IMR-90 (cell line): ENCODE data around the gene SEPTIN2. TPM values are rescaled to one million over a fixed set of nuclear protein-coding genes. Genes with fewer than 3 reads are reported as not detected.

Experiments used
- ATAC-seq: fragments of 200-7000 bp; cut with Tn5 transposase; 2 replicates; pipeline ENCODE4 v1.9.1; 2020; ENCODE audit warnings: low read depth, mild to moderate bottlenecking, moderate library complexity
- BruUV-seq: library from RNA; stranded (reverse); fragments of 400-500 nt; replicated peaks from 2 replicates; lab custom pipeline; 2021; lab: Mats Ljungman, UMichigan
- CTCF ChIA-PET: fragments of 300-600 bp; formaldehyde crosslinking; extraction: SDS; loops from one replicate; lab custom pipeline; 2021; ENCODE audit warnings: antibody characterized with exemption; lab: Yijun Ruan, JAX
- POLR2A ChIA-PET: fragments of 300-600 bp; sonication (Branson Sonifier 250); formaldehyde crosslinking; loops from one replicate; lab custom pipeline; 2022; ENCODE audit warnings: antibody characterized with exemption; ENCODE audit not compliant: unreplicated experiment; lab: Charles Lee
- DNase-seq: peaks from one replicate; pipeline ENCODE4 v3.0.0; 2013
- H2AFZ ChIP-seq: replicated peaks from 2 replicates; pipeline ENCODE3; 2013; ENCODE audit warnings: low read length, mild to moderate bottlenecking; ENCODE audit not compliant: poor library complexity
- H2AK5ac ChIP-seq: 2 replicates; pipeline ENCODE4 v1.6.1; 2013; ENCODE audit warnings: low read depth, low read length, inconsistent platforms
- H2AK9ac ChIP-seq: replicated peaks from 2 replicates; pipeline ENCODE3; 2013; ENCODE audit warnings: mild to moderate bottlenecking, low read depth, low read length, moderate library complexity; ENCODE audit not compliant: poor library complexity
- H2BK120ac ChIP-seq: 2 replicates; pipeline ENCODE4 v1.6.1; 2013; ENCODE audit warnings: low read depth, low read length, inconsistent platforms
- H2BK15ac ChIP-seq: 3 replicates; pipeline ENCODE4 v1.6.1; 2013; ENCODE audit warnings: low read depth, low read length, inconsistent platforms
- H2BK20ac ChIP-seq: 2 replicates; pipeline ENCODE4 v1.6.1; 2013; ENCODE audit warnings: low read depth, mild to moderate bottlenecking, inconsistent platforms, low read length, moderate library complexity
- H2BK5ac ChIP-seq: 2 replicates; pipeline ENCODE4 v1.6.1; 2013; ENCODE audit warnings: mild to moderate bottlenecking, low read depth, low read length, inconsistent platforms; ENCODE audit not compliant: poor library complexity, severe bottlenecking
- H3K14ac ChIP-seq: replicated peaks from 2 replicates; pipeline ENCODE4 v1.6.1; 2013; ENCODE audit warnings: low read depth, low read length, inconsistent platforms
- H3K18ac ChIP-seq: 2 replicates; pipeline ENCODE4 v1.6.1; 2013; ENCODE audit warnings: low read depth, low read length, control low read depth
- H3K23ac ChIP-seq: 2 replicates; pipeline ENCODE4 v1.6.1; 2013; ENCODE audit warnings: low read depth, low read length, inconsistent platforms
- H3K27ac ChIP-seq: 2 replicates; pipeline ENCODE4 v1.5.1; 2013; ENCODE audit warnings: mild to moderate bottlenecking, control low read depth, low read length; ENCODE audit not compliant: insufficient read depth
- H3K27me3 ChIP-seq: 2 replicates; pipeline ENCODE4 v1.6.1; 2013; ENCODE audit warnings: low read length; ENCODE audit not compliant: control insufficient read depth, insufficient read depth
- H3K36me3 ChIP-seq: 2 replicates; pipeline ENCODE4 v1.6.1; 2013; ENCODE audit warnings: low read length, mixed read lengths; ENCODE audit not compliant: control insufficient read depth, insufficient read depth
- H3K4ac ChIP-seq: 2 replicates; pipeline ENCODE4 v1.6.1; 2013; ENCODE audit warnings: low read depth, low read length, inconsistent platforms
- H3K4me1 ChIP-seq: 2 replicates; pipeline ENCODE4 v1.6.1; 2013; ENCODE audit warnings: low read length, mixed read lengths; ENCODE audit not compliant: control insufficient read depth, insufficient read depth
- H3K4me2 ChIP-seq: 2 replicates; pipeline ENCODE4 v1.6.1; 2013; ENCODE audit warnings: low read depth, mild to moderate bottlenecking, control low read depth, low read length, moderate library complexity
- H3K4me3 ChIP-seq: 2 replicates; pipeline ENCODE4 v1.5.1; 2013; ENCODE audit warnings: low read depth, mild to moderate bottlenecking, control low read depth, low read length, moderate library complexity; ENCODE audit not compliant: insufficient read depth
- H3K56ac ChIP-seq: 2 replicates; pipeline ENCODE4 v1.6.1; 2013; ENCODE audit warnings: low read length, inconsistent platforms; ENCODE audit not compliant: insufficient read depth; ENCODE audit errors: extremely low read depth
- H3K79me1 ChIP-seq, 2 experiments: 2 replicates each; pipeline ENCODE4 v1.6.1; 2013; ENCODE audit warnings: low read length in 2 of 2, inconsistent platforms in 1 of 2, low read depth in 1 of 2
- H3K9ac ChIP-seq: 2 replicates; pipeline ENCODE4 v1.6.1; 2013; ENCODE audit warnings: low read depth, low read length, control low read depth
- H3K9me1 ChIP-seq: 2 replicates; pipeline ENCODE4 v1.6.1; 2013; ENCODE audit warnings: low read length, inconsistent platforms; ENCODE audit not compliant: insufficient read depth
- H3K9me3 ChIP-seq: 2 replicates; pipeline ENCODE4 v1.6.1; 2013; ENCODE audit warnings: low read length; ENCODE audit not compliant: control insufficient read depth, insufficient read depth
- H4K20me1 ChIP-seq: 2 replicates; pipeline ENCODE4 v1.6.1; 2013; ENCODE audit warnings: low read length, inconsistent platforms; ENCODE audit not compliant: insufficient read depth
- H4K5ac ChIP-seq: 2 replicates; pipeline ENCODE4 v1.6.1; 2013; ENCODE audit warnings: mild to moderate bottlenecking, low read depth, low read length, control low read depth
- H4K8ac ChIP-seq, 2 experiments: 2 replicates each; pipeline ENCODE4 v1.6.1; 2013; ENCODE audit warnings: low read depth in 2 of 2, low read length in 2 of 2, control low read depth in 1 of 2, inconsistent platforms in 1 of 2
- H4K91ac ChIP-seq: 2 replicates; pipeline ENCODE4 v1.6.1; 2013; ENCODE audit warnings: low read depth, low read length, inconsistent platforms; ENCODE audit not compliant: insufficient read depth
- BHLHE40 ChIP-seq: fragments of 150-350 bp; IDR thresholded peaks from 2 replicates; pipeline ENCODE4 v1.6.1; 2016; ENCODE audit warnings: mild to moderate bottlenecking, low read depth, low read length
- FOS ChIP-seq: fragments of 150-350 bp; IDR thresholded peaks from 2 replicates; pipeline ENCODE4 v1.6.1; 2016; ENCODE audit warnings: low read depth, low read length
- MAFK ChIP-seq: IDR thresholded peaks from 2 replicates; pipeline ENCODE4 v1.6.1; 2012; ENCODE audit warnings: low read depth, low read length, improper control_type of control experiment
- MAZ ChIP-seq: IDR thresholded peaks from 2 replicates; pipeline ENCODE4 v1.6.1; 2012; ENCODE audit warnings: low read depth, mild to moderate bottlenecking, low read length, improper control_type of control experiment, moderate library complexity, borderline replicate concordance
- MXI1 ChIP-seq: IDR thresholded peaks from 2 replicates; pipeline ENCODE4 v1.6.1; 2012; ENCODE audit warnings: low read depth, mild to moderate bottlenecking, low read length, moderate library complexity, borderline replicate concordance
- NFE2L2 ChIP-seq: fragments of 150-350 bp; IDR thresholded peaks from 2 replicates; pipeline ENCODE4 v1.6.1; 2016; ENCODE audit warnings: low read depth, mild to moderate bottlenecking, low read length
- POLR2A ChIP-seq: IDR thresholded peaks from 2 replicates; pipeline ENCODE4 v1.6.1; 2012; ENCODE audit warnings: mild to moderate bottlenecking, low read depth, low read length
- RAD21 ChIP-seq: IDR thresholded peaks from 2 replicates; pipeline ENCODE4 v1.6.1; 2012; ENCODE audit warnings: low read length, improper control_type of control experiment
- RCOR1 ChIP-seq: IDR thresholded peaks from 2 replicates; pipeline ENCODE4 v1.6.1; 2012; ENCODE audit warnings: mild to moderate bottlenecking, low read length, improper control_type of control experiment; ENCODE audit not compliant: insufficient replicate concordance
- RFX5 ChIP-seq: IDR thresholded peaks from 2 replicates; pipeline ENCODE4 v1.8.0; 2012; ENCODE audit warnings: low read depth, mild to moderate bottlenecking, low read length, moderate library complexity
- SMC3 ChIP-seq: fragments of 150-350 bp; IDR thresholded peaks from 2 replicates; pipeline ENCODE4 v1.6.1; 2016; ENCODE audit warnings: low read depth, mild to moderate bottlenecking, antibody characterized with exemption, low read length, moderate library complexity
- WGBS, 2 experiments: methylation state at CpG; one replicate each; pipeline versions ENCODE4 v1.1.5 to v1.1.7; 2013; ENCODE audit warnings: missing lambda C conversion rate in 2 of 2; ENCODE audit not compliant: insufficient read length in 1 of 2; ENCODE audit errors: extremely low coverage in 2 of 2; 5-methylcytosine and 5-hydroxymethylcytosine counted together
- dilution Hi-C: fragments of 300-500 bp; cut with HindIII; formaldehyde crosslinking; loops from one replicate; pipeline ENCODE4 v1.14.3; 2018; ENCODE audit warnings: low sequenced_read_pairs; ENCODE audit not compliant: unreplicated experiment
- in situ Hi-C: fragments of 300-500 bp; cut with MboI; formaldehyde crosslinking; loops from 3 replicates; pipeline ENCODE4 v1.14.3; 2019; ENCODE audit warnings: low sequenced_read_pairs, inconsistent platforms, mixed read lengths
- intact Hi-C: fragments of 100-400 bp; cut with micrococcal nuclease; formaldehyde crosslinking; loops from 2 replicates; pipeline ENCODE4 v1.10.0; 2022
- polyA plus RNA-seq, 3 experiments: library from polyadenylated mRNA; depleted of rRNA; stranded (reverse); fragments of >200 nt; gene quantifications; 2 replicates each; pipeline ENCODE4 v1.2.3, GENCODE V29; 2012; ENCODE audit warnings: low replicate concordance in 1 of 3
- total RNA-seq: library from RNA; depleted of rRNA; stranded (reverse); fragments of >200 nt; gene quantifications from 2 replicates; pipeline ENCODE4 v1.2.3, GENCODE V29; 2012
- TF ChIP-seq, protein P1 (sequence below): fragments of 150-350 bp; IDR thresholded peaks from 2 replicates; pipeline ENCODE4 v1.6.1; 2016; ENCODE audit warnings: low read depth, mild to moderate bottlenecking, low read length, moderate library complexity, borderline replicate concordance
- TF ChIP-seq, protein P2 (sequence below): fragments of 150-350 bp; IDR thresholded peaks from 2 replicates; pipeline ENCODE4 v1.6.1; 2017; ENCODE audit warnings: mild to moderate bottlenecking, antibody characterized with exemption, low read length, low read depth

Gene SEPTIN2
- total and polyA plus RNA-seq, 2 of the 4 experiments (the other 2 are of a cell fraction) = 420 to 504 TPM

DNA sequence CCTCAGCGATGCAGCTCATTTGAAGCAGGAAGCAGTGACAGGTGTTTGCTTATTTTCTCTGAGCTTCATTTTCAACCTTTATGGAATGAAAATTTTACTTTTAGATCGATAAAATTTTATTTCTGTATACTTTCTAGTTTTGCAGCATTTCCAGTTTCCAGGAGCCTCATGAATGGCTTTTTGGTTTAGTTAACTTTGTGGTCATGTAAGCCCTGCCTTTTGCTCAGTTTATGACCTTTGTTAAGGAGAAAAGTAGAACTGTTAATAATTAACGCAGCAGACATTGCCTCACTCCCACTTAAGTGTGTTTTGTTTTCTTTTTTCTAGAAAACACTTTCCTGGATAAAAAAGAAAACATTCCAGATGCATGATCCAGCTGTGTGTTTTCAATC, 35.9 kb downstream of the SEPTIN2 start:
- no TSS peak for BruUV-seq
- peaks cover 56% of the 10 kb centered on the region for H3K36me3 ChIP-seq

More for the DNA sequence above, 35.9 kb downstream of the SEPTIN2 start:
- no peak overlapping the region for H3K27ac ChIP-seq
- POLR2A ChIA-PET = no interaction called here
- no peak overlapping the region for H3K4me2 ChIP-seq
- no peak overlapping the region for H3K9ac ChIP-seq
- dilution Hi-C loops (no loop called here), in situ Hi-C loops (no loop called here), intact Hi-C loops (loop anchor here (5.0 kb wide), 1 partner anchor 94 kb away; no protein-coding TSS in a partner anchor)
- no CpG with 5 or more reads among the region's 3 CpGs for WGBS, 2 experiments
- no peak overlapping the region for H2AK5ac ChIP-seq
- H4K20me1 ChIP-seq = peaks cover 23% of the 10 kb centered on the region
- H2BK120ac ChIP-seq = no peak overlapping the region
- H3K4me1 ChIP-seq = peaks cover 5% of the 10 kb centered on the region
- H2BK20ac ChIP-seq = no peak overlapping the region
- H3K18ac ChIP-seq = no peak overlapping the region
- ATAC-seq = no peak
- H3K79me1 ChIP-seq = peaks cover 3 to 38% of the 10 kb centered on the region in 2 experiments; a peak in 3 of 4 replicates
- H3K14ac ChIP-seq = no peak overlapping the region
- no peaks in the 10 kb centered on the region for H3K27me3 ChIP-seq
- no peak for DNase-seq
- no peak overlapping the region for H3K4me3 ChIP-seq
- H2AFZ ChIP-seq = no peak overlapping the region
- no peak overlapping the region for H3K56ac ChIP-seq
- H2BK5ac ChIP-seq = no peak overlapping the region
- no peak overlapping the region for H3K23ac ChIP-seq
- no peak overlapping the region for H2BK15ac ChIP-seq
- no peak overlapping the region for H2AK9ac ChIP-seq
- H3K4ac ChIP-seq = no peak overlapping the region
- no peak overlapping the region for H4K8ac ChIP-seq
- peaks cover 9% of the 10 kb centered on the region; the same call in 1 of the 2 replicates for H3K9me1 ChIP-seq
- no peak overlapping the region for H4K5ac ChIP-seq
- CTCF ChIA-PET = no interaction called here
- H4K91ac ChIP-seq = no peak overlapping the region
- no peaks in the 10 kb centered on the region for H3K9me3 ChIP-seq
- TF ChIP-seq POLR2A (no peak), RAD21 (no peak), BHLHE40 (no peak), MAFK (no peak), MAZ (no peak), MXI1 (no peak), RCOR1 (no peak), FOS (no peak), SMC3 (no peak), NFE2L2 (no peak), RFX5 (no peak)
- TF ChIP-seq, protein P1, sequence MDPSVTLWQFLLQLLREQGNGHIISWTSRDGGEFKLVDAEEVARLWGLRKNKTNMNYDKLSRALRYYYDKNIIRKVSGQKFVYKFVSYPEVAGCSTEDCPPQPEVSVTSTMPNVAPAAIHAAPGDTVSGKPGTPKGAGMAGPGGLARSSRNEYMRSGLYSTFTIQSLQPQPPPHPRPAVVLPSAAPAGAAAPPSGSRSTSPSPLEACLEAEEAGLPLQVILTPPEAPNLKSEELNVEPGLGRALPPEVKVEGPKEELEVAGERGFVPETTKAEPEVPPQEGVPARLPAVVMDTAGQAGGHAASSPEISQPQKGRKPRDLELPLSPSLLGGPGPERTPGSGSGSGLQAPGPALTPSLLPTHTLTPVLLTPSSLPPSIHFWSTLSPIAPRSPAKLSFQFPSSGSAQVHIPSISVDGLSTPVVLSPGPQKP = no peak
- TF ChIP-seq, protein P2, sequence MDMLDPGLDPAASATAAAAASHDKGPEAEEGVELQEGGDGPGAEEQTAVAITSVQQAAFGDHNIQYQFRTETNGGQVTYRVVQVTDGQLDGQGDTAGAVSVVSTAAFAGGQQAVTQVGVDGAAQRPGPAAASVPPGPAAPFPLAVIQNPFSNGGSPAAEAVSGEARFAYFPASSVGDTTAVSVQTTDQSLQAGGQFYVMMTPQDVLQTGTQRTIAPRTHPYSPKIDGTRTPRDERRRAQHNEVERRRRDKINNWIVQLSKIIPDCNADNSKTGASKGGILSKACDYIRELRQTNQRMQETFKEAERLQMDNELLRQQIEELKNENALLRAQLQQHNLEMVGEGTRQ = no peak
